Omental fat pad (tissue), 4 donors: Measurements from ENCODE around the gene NPSR1. TPM values are rescaled to one million over a fixed set of nuclear protein-coding genes. Genes with fewer than 3 reads are reported as not detected.

ENCODE experiments used
- ATAC-seq: fragments of 150-250 bp; one replicate; pipeline ENCODE4 v1.9.1; 2016; ENCODE audit warnings: mild to moderate bottlenecking, moderate library complexity; ENCODE audit not compliant: low FRiP score
- DNase-seq: peaks from one replicate; pipeline ENCODE4 v3.0.0-alpha.2; 2019; ENCODE audit warnings: low spot score
- total RNA-seq, 4 donors: library from RNA; depleted of rRNA; stranded (reverse); fragments of >200 nt; gene quantifications; one replicate each; pipeline ENCODE4 v1.1.0, GENCODE V29; 2016
- TF ChIP-seq, protein P1 (sequence below), 3 donors: fragments of 450-650 bp; IDR thresholded peaks; one replicate each; pipeline ENCODE4 v1.5.1; 2016 to 2017; ENCODE audit warnings: antibody characterized with exemption in 3 of 3, mild to moderate bottlenecking in 3 of 3, moderate library complexity in 2 of 3

NPSR1 gene
- total RNA-seq, 4 donors from 2014 or later = not detected

DNA sequence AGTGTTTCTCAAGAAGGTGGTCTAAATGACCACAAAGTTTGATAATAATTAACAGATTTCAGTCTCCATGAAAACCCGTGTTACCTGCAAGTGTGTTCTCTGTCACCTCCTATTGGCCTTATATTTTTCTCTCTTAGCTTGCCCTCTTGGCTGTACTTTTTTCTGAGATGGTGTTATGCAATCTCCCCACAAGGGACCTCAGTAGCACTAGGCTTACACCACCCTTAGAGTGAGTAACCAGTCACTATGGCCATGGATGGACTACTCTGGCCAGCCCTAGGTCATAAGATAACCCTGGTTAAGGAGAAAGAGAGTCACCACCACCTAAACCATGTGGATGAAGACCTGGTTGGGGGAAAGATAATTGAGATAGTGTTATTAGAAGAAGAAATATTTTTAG, 76.8 kb downstream of the NPSR1 start:
- TF ChIP-seq, protein P1, sequence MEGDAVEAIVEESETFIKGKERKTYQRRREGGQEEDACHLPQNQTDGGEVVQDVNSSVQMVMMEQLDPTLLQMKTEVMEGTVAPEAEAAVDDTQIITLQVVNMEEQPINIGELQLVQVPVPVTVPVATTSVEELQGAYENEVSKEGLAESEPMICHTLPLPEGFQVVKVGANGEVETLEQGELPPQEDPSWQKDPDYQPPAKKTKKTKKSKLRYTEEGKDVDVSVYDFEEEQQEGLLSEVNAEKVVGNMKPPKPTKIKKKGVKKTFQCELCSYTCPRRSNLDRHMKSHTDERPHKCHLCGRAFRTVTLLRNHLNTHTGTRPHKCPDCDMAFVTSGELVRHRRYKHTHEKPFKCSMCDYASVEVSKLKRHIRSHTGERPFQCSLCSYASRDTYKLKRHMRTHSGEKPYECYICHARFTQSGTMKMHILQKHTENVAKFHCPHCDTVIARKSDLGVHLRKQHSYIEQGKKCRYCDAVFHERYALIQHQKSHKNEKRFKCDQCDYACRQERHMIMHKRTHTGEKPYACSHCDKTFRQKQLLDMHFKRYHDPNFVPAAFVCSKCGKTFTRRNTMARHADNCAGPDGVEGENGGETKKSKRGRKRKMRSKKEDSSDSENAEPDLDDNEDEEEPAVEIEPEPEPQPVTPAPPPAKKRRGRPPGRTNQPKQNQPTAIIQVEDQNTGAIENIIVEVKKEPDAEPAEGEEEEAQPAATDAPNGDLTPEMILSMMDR (IDR thresholded peaks at IDR 0.05) = no peak
- DNase-seq = no peak
- no peak for ATAC-seq

DNA sequence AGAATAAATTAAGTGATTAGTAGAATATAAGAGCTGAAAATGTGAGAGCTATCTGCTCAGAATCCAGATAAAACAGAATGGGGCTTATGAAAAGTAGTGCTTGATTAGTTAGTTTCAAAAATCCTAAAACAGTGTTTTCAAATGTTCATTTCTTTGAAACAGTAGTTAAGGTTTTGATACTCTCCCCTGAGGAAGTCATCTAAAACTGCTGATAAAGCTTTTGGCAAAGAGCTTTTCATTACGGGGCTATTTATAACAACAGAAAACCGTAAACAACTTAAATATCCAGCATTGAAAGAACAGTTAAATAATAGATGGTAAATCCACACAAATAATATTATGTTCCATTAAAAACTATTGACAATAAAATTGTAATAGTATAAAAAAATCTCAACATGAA, 77.5 kb downstream of the NPSR1 start:
- DNase-seq = no peak
- TF ChIP-seq, protein P1 (IDR thresholded peaks at IDR 0.05) = no peak
- no peak for ATAC-seq

DNA sequence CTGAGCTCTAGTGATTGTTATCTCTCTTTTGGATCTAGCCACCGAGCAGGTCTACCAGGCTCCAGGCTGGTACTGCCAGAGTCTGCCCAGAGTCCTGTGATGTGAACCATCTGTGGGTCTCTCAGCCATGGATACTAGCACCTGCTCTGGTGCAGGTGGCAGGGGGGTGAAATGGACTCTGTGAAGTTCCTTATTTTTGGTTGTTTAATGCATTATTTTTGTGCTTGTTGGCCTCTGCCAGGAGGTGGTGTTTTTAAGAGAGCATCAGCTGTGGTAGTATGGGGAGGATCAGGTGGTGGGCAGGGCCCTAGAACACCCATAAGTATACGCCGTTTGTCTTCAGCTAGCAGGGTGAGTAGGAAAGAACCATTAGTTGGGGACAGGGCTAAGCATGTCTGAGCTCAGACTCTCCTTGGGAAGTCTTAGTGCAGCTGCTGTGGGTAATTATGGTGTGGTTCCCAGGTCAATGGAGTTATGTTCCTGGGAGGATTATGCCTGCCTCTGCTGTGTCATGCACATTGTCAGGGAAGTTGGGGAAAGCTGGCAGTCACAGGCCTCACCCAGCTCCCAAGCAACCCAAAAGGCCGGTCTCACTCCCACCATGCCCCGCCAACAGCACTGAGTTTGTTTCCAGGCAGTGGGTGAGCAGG, 81.8 kb downstream of the NPSR1 start:
- ATAC-seq = no peak
- DNase-seq = no peak
- TF ChIP-seq, protein P1 (IDR thresholded peaks at IDR 0.05) = no peak

DNA sequence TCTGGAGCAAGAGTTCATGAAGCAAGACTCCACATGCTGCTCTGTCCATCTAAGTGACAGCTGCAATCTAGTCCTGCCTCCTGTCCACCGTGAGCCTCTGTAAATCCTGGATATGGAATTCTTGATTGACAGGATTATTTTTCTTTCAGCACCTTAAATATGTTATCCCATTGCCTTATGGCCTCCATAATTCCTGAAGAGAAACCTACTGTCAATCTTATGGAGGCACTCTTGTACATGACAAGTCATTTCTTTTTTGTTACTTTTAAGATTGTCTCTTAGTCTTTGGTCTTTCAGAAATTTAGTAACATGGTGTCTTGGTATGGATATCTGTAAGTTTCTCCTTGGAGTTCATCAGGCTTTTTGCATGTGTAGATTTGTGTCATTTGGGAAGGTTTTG, 82.8 kb downstream of the NPSR1 start:
- DNase-seq (no peak), ATAC-seq (no peak)
- TF ChIP-seq, protein P1 (IDR thresholded peaks at IDR 0.05) = no peak

DNA sequence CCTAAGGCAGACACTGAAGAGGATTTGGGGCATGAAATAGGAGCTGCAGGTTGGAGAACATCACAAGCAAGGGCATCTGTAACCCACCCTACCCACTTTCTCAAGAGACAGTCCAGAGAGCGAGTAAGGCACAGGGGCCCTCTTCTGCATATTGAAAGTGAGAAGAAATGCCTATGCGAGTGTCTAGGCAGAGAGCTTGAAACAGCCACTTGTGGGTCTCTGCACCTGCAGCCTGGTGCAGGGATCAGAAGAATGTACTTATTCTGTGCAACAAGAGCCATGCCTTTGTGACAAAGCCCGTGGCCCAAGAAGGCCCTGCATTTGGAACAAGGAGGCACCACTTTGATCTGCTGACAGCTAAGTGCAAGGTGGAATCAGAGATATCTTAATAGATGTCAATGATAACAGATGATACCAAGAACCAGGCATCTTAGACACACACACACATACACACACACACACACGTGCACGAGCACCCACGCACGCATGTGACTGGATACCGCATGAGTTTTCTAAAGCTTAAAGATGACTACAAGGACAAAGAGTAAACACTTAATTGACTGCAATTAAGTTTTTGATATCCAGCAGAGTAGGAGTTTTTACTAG, 89.3 kb downstream of the NPSR1 start:
- TF ChIP-seq, protein P1 (IDR thresholded peaks at IDR 0.05) = no peak
- no peak for ATAC-seq
- no peak for DNase-seq

DNA sequence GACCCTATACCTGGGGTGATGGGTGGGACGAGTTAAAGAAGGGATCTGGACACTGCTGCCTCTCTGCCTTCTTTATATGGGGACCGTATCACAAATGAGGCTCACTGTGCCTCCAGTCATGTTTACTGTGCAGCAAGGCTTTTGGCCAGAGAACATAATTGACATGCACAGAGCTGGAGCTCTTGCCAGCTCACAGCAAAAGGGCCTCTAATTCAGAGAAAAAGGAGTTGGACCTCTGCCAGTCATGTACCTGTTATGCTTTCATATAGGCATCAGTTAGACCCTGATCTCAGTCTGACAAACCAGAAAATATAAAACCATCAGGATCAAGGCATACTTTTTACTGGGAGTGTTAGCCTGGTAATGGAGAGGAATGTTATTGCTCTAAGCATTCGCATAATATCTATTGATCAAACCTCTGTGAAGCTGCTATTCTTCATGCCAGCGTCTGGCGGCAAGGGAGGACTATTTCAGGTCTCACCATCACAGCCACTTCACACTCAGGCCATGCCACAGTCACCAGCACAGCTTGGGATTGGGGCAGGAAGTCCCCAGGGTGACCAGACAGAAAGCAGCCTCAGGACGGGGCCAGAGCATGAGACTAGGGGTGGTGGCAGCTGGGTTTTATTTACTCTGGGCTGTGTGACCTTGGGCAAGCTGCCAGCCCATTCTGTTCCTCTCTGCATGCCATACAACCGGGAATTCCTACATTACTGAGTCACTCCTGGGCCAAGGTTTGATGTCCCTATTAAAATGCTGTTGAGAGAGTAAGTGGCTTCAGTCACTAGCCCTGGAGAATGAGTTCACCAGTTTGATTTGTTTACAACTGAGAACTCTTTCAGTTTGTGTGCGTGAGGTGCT, 90.1 kb downstream of the NPSR1 start:
- no peak for ATAC-seq
- DNase-seq = no peak
- TF ChIP-seq, protein P1 (IDR thresholded peaks at IDR 0.05) = no peak
